MM.1S (cell line): ENCODE measurements around the gene PLEKHJ1.

Source experiments
- CTCF ChIP-seq: fragments of 300-600 bp; sonication (generic); IDR thresholded peaks from 2 replicates; pipeline ENCODE4 v1.5.1; 2016; ENCODE audit warnings: antibody characterized with exemption, low read length, mixed read lengths
- EZH2 ChIP-seq: fragments of 300-600 bp; sonication (generic); optimal IDR thresholded peaks from 2 replicates; pipeline ENCODE3; 2017; ENCODE audit warnings: low read depth, mild to moderate bottlenecking, antibody characterized with exemption, low read length, mixed read lengths
- EZH2phosphoT487 ChIP-seq: fragments of 300-600 bp; sonication (generic); IDR thresholded peaks from 2 replicates; pipeline ENCODE4 v1.6.1; 2018; ENCODE audit warnings: antibody characterized with exemption, low read length

GRCh38 chr19:2275588-2276428 lies 39.7 kb upstream of the PLEKHJ1 start:
- TF ChIP-seq CTCF (no peak), EZH2phosphoT487 (no peak), EZH2 (no peak)
